Erythroblast (primary cell): ENCODE results near the gene DLG2.
"Not testable (repeated sequence)": the region's sequence is repeated elsewhere in the genome, so short reads cannot be mapped to it uniquely, and the experiment has no call there.

Experiments
- DNase-seq, 2 experiments: peaks; one replicate each; lab custom pipeline; 2025; lab: John Stamatoyannopoulos, UW
- GATA1 ChIP-seq: IDR thresholded peaks from 2 replicates; pipeline ENCODE4 v1.6.1; 2011; ENCODE audit warnings: low read depth, mild to moderate bottlenecking, control low read depth, low read length, moderate library complexity
- POLR2A ChIP-seq: IDR thresholded peaks from 2 replicates; pipeline ENCODE4 v1.6.1; 2011; ENCODE audit warnings: mild to moderate bottlenecking, low read length

The DLG2 gene

DNA sequence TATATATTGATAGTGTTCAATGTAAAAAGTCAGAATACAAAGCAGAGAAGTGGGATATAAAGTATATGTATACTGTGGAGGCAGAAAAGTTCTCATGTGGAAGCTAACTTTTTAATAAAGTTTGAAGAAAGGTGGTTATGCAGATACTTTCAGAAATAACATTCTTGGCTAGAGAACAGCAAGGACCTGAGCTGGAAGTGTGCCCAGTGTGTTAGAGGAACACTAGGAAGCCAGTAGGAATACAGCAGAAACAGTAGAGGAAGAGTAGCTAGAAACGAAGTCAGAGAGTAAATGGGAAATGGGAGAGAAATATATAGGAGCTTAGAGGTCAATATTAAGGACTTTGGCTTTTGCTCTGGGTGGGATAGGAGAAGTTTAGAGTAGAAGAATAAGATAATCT lies 1876.1 kb downstream of the DLG2 start:
- no peak for DNase-seq
- TF ChIP-seq GATA1 (no peak), POLR2A (no peak)

DNA sequence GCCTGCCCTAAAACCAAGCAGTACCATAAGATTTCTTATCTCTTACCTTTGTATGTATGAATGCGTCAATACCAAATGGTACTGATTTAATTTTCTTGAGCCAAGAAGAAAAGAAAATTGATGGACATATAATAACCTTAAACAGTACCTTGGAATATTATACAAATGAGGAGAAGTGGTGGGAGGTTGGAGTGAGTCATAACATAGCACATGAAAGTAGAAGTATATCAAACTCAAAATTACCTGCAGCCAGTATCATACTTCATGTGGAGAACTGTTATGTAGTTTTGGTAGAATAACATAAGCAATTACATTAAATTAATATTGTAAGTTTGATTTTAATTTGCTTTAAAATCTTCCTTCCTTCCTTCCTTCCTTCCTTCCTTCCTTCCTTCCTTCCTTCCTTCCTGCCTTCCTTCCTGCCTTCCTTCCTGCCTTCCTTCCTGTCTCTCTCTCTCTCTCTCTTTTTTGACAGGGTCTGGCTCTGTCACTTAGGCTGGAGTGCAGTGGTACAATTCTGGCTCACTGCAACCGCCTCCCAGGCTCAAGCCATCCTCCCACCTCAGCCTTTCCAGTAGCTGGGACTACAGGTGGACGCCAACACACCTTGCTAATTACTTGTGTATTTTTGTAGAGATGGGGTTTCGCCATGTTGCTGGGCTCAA lies 1880.1 kb downstream of the DLG2 start:
- no peak for DNase-seq
- no peak for TF ChIP-seq POLR2A
- no peak for TF ChIP-seq GATA1

DNA sequence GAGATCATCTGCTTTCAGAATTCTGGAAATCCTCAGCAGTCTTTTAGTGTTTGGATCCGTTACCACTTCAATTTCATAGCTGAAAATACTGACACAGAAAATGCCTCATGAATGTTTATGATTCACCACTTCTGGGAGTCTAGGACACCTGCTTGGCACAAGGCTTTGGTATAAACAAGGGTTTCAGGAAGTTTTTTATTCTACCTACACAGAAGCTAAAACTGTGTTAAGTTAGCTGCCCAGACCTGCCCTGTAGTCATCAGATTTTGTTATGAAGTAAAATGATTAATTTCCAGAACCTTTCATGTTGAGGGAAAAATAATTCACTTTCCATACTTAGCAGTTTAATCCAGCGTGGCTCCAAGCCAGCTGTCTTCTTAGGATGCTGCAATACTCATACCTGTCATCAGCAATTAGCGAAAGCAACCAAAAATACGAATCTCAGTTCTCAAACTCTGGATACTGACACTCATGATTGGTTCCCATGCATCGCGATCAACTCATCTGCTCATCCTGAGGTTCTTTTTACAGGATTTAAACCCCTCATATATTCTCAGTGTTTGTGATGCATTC lies 1882.4 kb downstream of the DLG2 start:
- no peak for DNase-seq
- TF ChIP-seq GATA1 (no peak), POLR2A (no peak)

DNA sequence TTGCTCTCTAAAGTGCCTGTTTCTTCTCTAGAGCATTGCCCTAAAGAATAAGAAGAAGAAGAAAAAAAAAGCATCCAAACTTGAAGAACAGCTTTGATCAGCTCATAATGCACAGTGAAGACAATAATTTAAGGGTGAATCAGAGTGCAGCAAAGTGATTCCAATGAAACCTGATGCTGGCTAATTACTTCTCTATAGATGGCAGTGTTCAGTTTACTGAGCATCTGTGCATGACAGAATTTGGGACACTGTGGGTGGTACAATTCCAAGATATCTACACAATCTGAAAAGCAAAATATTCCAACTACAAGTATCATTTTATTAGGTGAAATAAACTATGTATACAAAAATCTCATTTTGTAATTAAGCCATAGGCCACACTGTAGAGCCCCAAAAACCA lies 1890.5 kb downstream of the DLG2 start:
- TF ChIP-seq POLR2A (no peak), GATA1 (no peak)
- DNase-seq, result no peak

DNA sequence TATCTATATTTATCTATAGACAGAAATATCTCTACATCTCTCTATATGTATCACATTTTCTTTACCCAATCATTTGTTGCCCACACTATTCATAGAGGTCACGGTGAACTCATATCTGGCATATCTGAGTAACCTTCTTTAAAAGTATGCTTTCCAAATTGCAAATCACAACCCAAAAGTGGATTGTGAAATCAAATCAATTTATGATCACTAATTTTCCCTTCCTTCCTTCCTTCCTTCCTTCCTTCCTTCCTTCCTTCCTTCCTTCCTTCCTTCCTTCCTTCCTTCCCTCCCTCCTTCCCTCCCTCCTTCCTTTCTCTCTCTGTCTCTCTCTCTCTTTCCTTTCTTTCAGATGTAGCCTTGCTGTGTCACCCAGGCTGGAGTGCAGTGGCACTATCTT lies 1893.0 kb downstream of the DLG2 start:
- DNase-seq, result no peak
- no peak for TF ChIP-seq POLR2A
- TF ChIP-seq GATA1, result no peak

DNA sequence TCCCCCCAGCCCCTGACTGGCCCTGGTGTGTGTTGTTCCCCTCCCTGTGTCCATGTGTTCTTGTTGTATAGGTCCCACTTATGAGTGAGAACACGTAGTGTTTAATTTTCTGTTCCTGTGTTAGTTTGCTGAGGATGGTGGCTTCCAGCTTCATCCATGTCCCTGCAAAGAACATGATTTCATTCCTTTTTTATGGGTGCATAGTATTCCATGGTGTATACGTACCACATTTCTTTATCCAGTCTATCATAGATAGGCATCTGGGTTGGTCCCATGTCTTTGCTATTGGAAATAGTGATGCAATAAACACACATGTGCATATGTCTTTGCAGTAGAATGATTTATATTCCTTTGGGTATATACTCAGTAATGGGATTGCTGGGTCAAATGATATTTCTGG lies 1895.9 kb downstream of the DLG2 start:
- DNase-seq, result not testable (repeated sequence)

DNA sequence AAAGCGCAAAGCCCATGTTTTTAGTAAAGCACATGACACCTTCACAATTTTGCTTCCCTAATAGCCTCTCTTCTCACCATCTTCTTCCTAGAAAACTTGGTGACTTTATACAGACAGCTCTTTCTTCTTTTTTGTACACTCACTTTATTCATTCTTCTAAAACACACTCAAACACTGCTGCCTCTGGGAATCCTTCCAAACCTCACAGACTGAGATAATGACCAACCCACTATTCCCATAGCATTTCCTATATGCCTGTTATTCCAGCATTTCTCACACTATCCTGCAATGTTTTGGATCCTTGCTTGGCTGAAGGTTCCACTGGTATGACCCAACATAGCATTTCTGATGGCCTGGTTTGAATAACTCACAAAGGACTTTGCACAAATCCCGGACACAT lies 1898.9 kb downstream of the DLG2 start:
- no peak for TF ChIP-seq POLR2A
- no peak for TF ChIP-seq GATA1
- no peak for DNase-seq

DNA sequence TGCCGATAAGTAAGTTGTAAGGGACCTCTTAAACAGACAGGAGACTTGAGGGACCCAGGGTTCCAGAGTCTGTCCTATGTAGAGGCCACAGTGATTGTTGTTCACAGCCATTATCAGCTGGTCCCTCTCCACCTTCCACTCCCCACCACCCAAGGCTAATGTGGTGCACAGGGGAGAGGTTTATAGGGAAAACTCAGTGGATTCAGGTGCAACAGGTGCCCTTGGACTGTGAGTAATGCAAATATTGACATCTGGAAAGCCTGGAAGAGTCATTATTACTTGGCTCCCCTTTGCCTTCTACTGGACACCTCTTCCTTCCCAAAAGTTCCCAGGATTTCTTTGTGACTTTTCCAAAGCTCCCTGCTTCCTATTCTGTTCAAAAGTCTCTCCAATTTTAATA lies 1899.9 kb downstream of the DLG2 start:
- TF ChIP-seq GATA1 (no peak), POLR2A (no peak)
- DNase-seq, result no peak

DNA sequence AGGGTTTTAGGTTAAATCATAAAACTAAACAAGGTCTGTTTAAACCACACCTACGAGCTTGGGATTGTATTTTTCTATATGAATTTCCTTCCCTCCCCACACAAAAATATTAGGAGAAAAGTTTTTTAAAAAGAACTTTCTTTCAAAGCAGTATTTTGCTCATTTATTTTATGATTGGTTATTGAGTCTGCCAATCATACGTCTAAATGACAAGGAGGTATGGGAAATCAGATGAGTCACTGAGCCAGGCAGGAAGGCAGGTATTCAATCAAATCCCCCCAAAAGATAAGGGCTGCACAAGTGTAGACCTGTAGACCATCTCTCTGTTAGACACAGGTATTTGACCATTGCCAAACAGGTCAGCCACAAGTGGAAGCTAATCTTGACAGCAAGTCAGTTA lies 1900.8 kb downstream of the DLG2 start:
- no peak for TF ChIP-seq GATA1
- TF ChIP-seq POLR2A, result no peak
- DNase-seq, result no peak

DNA sequence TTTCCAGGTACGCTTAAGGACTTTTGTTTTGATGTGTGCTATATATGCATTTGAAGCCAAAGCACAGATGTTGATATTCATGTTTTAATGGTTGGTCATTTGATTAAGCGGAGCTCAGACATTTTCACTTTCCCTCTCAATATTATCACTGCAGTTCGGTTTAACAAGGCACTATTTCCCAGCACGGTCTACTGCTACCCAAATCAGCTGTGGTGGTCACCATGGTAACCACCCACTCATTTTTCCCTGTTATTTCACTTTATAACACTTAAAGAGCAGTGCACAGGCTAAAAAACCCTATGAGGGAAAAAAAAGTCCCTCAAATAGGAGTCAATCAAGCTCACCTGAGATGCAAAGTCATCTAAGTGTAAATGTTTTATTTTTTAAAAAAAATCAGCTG lies 1901.4 kb downstream of the DLG2 start:
- DNase-seq, result no peak
- no peak for TF ChIP-seq GATA1
- TF ChIP-seq POLR2A, result no peak

DNA sequence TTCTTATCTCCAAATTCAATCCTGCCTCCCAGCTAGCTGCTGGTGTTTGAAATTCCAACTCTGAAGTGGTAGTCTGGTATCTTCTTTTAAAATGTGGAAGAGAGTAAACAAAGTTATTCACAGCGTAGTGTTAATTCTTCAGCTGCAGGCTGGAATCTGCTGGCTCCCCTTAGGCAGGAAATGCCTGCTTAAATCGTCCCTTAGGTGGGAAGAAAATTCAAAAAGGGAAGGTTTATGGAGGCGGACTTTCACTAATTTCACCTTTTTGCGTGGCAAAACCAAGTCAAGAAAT lies 1901.9 kb downstream of the DLG2 start:
- DNase-seq, result no peak
- no peak for TF ChIP-seq GATA1
- no peak for TF ChIP-seq POLR2A

DNA sequence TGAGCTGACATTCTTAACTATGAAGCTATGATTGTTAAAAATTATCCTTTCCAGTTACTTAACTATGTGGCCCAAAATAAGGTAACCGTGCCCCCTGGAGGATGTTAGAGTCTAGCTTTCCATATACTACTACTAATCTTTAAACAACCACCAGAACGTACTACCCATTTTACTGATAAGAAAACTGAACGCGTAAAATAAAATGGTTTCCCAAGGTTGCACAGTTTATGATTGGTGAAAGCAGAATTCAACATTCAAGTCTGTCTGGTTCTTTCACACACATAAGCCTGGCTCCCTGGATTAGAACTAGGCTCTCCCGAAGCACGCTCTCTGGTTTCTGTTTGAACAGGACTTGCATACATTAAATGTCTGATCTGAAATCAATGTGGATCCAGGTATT lies 1903.1 kb downstream of the DLG2 start:
- no peak for TF ChIP-seq POLR2A
- TF ChIP-seq GATA1, result no peak
- DNase-seq, result peak; percentile 46 to 60

DNA sequence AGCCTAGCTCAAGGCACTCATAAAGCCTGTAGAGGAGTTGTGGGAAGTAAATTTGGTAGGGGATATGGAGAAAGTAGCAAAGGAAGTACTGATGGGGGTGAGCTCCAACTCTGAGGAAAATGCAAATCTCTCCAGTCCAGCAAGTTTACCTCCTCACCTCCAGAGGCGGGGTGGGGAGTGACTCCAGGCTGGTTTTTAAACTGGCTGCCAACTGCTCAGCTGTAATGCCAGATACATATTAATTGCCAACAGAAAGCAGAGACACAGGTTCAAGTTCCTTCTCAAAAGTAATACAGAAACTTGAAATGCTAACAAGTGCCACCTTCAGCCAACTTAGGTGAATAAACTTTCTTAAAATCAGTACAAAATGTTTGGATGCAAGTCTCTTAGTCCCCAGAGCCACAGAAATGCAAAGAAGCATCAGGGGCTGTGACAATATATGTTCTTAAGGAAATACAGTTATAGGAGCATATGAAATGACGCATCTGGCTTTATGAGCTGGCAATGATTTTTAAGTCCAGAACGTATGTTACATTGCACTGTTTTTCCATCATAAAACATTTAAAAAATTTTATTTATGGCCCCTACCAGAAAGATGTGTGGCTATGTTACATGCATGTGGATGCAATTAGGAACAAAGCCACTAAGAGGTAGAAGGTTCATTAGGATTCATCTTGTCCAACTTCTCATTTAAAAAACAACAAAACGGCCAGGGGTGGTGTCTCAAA lies 1904.6 kb downstream of the DLG2 start:
- no peak for DNase-seq
- TF ChIP-seq POLR2A (no peak), GATA1 (no peak)

DNA sequence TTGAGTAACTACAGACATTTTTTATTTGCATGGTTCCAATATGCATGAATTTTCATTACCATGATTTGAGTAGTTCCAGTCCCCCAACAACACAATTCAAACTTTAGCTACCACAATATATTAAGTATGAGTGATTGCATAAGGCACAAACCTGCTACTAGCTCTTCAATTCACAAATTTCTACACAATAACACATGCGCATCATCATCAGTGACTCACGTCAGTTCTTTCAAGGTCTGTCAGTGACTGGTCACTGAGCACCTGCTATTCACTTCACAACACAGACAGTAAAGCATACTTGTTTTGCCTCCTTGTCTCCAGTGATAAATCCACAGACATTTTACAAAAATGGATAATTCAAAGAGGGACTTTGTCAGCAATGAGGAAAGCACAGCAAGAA lies 1905.9 kb downstream of the DLG2 start:
- no peak for DNase-seq
- TF ChIP-seq GATA1, result no peak
- TF ChIP-seq POLR2A, result no peak

DNA sequence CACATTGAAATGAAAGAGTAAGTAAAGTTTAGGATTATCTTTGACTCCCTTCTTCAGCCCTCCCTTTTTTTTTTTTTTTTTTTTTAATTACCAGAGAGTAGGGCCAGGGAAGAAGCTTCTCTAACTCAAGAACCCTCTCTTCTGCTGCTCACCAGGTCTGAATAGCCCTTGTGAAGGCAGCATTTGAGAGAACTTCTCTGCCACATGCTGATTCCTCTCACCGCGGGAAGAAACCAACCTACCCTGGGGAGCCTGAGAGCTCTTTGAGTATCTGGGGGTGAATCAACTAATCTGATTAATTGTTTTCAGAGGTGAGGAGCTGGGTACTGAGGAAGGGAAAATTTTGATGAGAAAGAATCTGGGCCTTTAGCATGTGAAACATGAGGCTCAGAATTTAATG lies 1906.5 kb downstream of the DLG2 start:
- TF ChIP-seq POLR2A (no peak), GATA1 (no peak)

DNA sequence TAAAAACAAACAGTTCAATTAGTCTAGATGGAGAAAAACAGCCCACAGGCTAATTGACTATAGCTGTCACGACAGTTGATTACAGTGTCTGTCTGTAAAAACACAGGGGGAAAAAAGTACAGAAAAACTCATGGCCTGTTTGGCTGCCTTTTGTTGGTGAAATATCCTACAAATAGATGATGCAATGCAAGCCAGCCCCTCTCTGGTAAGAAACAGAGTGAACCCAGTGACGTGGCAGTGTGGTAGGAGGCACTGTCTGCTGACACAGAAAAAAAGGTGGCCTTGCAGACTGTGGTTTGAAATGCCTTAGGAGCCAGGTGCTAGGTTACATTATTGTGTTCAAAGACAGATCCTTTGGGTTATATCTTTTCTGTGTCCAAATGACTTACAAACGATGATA lies 1909.6 kb downstream of the DLG2 start:
- no peak for DNase-seq
- no peak for TF ChIP-seq GATA1
- no peak for TF ChIP-seq POLR2A

More for the DNA sequence above, 1906.5 kb downstream of the DLG2 start:
- no peak for DNase-seq
